ENCODE results near the gene NUDT19.
"Not testable (repeated sequence)": the region's sequence is repeated elsewhere in the genome, so short reads cannot be mapped to it uniquely, and the experiment has no call there.

DNA sequence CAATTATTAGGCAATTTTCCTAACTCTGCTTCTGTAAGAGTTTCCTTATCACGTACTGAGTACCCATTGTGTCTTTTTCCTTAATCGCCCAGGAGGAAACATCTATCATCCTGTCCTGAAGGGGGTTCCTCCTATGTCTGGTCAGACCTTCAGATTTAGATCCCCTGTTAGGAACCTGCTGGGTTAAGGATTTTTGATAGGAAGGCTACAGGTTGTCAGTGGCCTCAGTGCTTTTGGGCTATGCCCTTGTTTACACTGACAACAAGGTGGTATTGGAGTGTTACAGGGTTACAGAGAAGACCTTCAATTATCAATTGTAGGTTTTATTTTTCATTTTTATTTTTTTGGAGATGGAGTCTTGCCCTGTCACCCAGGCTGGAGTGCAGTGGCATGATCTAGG is 3.2 kb downstream of the NUDT19 start:
- TF ChIP-seq POLR2A, CTCF (IDR thresholded peaks at IDR 0.05): not testable (repeated sequence)

Data from testis (tissue), 2 donors.